RWPE1 (cell line): Measurements from ENCODE around the gene TGFB3.

Source experiments
- CTCF ChIA-PET: fragments of 350-600 bp; sonication (Branson Sonifier 250); formaldehyde crosslinking; extraction: SDS; loops from one replicate; lab custom pipeline; 2021; lab: Yijun Ruan, JAX
- POLR2A ChIA-PET: fragments of 400-600 bp; formaldehyde crosslinking; extraction: SDS; loops from one replicate; lab custom pipeline; 2020; ENCODE audit warnings: antibody characterized with exemption; ENCODE audit not compliant: low non-redundant PET; lab: Yijun Ruan, JAX
- DNase-seq: peaks from one replicate; pipeline ENCODE4 v3.0.0; 2012; ENCODE audit warnings: low spot score
- H3K27ac ChIP-seq: fragments of 450-650 bp; 2 replicates; pipeline ENCODE4 v1.5.1; 2017
- CTCF ChIP-seq: fragments of 450-650 bp; conservative IDR thresholded peaks from 2 replicates; pipeline ENCODE4 v1.5.1; 2017; ENCODE audit warnings: low read depth, mild to moderate bottlenecking

Gene TGFB3

GRCh38 chr14:75969891-75970290 lies 11.9 kb downstream of the TGFB3 start:
- no peak for TF ChIP-seq CTCF
- CTCF ChIA-PET: interaction anchor here (0.6 to 0.7 kb wide), 3 partner anchors 42 to 1668 kb away, joined by 3 to 4 read pairs (median 3); no protein-coding TSS in a partner anchor
- DNase-seq: peak; percentile 32
- POLR2A ChIA-PET: no interaction called here
- no peak overlapping the region for H3K27ac ChIP-seq

DNA sequence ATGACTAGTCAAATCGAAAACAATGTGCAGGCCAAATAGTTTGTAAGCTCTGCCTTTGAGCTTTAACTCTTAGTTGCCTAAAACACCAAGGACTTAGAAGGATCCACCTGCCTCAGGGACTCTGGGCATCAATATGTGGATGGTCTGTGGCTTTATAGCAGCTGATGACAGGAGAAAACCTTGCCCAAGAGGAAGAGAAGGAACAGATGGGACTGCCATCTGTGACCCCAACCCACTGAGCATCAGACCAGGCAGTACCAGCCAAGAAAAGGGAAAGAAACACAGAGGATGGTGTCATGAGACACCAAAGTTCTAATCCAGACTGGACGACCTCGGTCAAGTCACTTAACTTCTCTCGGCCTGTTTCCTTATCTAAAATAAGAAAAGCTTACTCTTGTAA lies 12.7 kb downstream of the TGFB3 start:
- CTCF ChIA-PET: interaction anchor here (0.7 kb wide), 1 partner anchor 669 kb away, joined by 3 read pairs; no protein-coding TSS in a partner anchor
- TF ChIP-seq CTCF: no peak
- no peak for DNase-seq
- POLR2A ChIA-PET: no interaction called here
- H3K27ac ChIP-seq: no peak overlapping the region

- no peak overlapping the region for H3K27ac ChIP-seq
- no peak for DNase-seq
- ChIA-PET POLR2A (no interaction called here), CTCF (no interaction called here)
- TF ChIP-seq CTCF: no peak
Measured at GRCh38 chr14:75968456-75968855, 13.3 kb downstream of the TGFB3 start.

DNA sequence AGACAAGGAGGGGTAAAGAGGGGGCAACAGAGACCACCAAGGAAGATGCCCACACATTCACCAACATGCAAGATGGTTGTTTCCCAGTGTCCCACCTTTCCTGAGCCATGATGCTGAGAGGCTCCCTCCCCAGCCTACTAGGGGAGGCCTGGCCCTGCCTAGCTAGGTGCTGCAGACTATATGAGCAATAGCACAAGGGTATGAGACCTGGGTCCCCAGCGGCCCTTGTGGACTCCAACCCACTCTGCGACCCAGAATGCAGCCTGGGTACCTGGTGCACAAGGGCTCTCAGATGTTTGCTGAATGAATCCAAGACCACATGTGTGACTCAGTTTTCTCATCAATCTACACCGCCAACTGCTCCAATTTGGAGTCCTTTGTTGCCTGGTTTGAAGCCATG lies 13.9 kb downstream of the TGFB3 start:
- no peak for TF ChIP-seq CTCF
- POLR2A ChIA-PET: no interaction called here

DNA sequence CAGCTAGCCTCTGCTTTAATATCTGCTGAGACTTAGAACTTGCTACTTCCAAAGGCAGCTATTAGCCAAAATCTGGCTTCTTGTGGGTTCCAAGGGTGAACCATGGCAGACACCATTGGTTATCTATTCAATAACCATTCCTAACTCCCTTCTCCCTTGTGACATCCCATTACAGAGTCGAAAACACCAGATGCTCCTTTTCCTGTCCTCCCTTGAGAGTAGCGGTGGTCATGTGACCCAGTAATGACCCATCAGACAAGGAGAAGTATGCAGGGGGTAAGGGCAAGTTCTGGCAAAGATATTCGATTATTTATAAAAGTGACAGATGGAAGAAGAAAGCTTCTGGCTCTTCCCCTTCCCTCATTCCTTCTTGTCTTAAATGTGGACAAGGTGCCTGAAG lies 20.1 kb downstream of the TGFB3 start:
- CTCF ChIA-PET: interaction anchor here (0.6 kb wide), 1 partner anchor 1916 kb away, joined by 4 read pairs; no protein-coding TSS in a partner anchor
- POLR2A ChIA-PET: no interaction called here

More for the DNA sequence above, 13.9 kb downstream of the TGFB3 start:
- H3K27ac ChIP-seq: no peak overlapping the region
- CTCF ChIA-PET: interaction anchor here (0.7 kb wide), 1 partner anchor 136 kb away, joined by 3 read pairs; no protein-coding TSS in a partner anchor
- no peak for DNase-seq

GRCh38 chr14:75960231-75960630 lies 21.6 kb downstream of the TGFB3 start:
- no peak overlapping the region for H3K27ac ChIP-seq
- no peak for TF ChIP-seq CTCF
- DNase-seq: no peak
- ChIA-PET POLR2A (interaction anchor here (0.7 kb wide), 1 partner anchor 744 kb away, joined by 5 read pairs; no protein-coding TSS in a partner anchor), CTCF (interaction anchor here (0.6 kb wide), 1 partner anchor 22 kb away, joined by 3 read pairs; no protein-coding TSS in a partner anchor)

More for the DNA sequence above, 20.1 kb downstream of the TGFB3 start:
- no peak for TF ChIP-seq CTCF
- no peak for DNase-seq
- H3K27ac ChIP-seq: no peak overlapping the region
